Esophagus (tissue), 2 donors: ENCODE results near the gene PFN4. TPM values are rescaled to one million over a fixed set of nuclear protein-coding genes. Genes with fewer than 3 reads are reported as not detected.
"Not testable (repeated sequence)": the region's sequence is repeated elsewhere in the genome, so short reads cannot be mapped to it uniquely, and the experiment has no call there.

Source experiments
- H3K27ac ChIP-seq, 2 donors: one replicate each; pipeline ENCODE4 v1.5.1; 2013; ENCODE audit warnings: low read depth in 2 of 2, mild to moderate bottlenecking in 2 of 2, inconsistent platforms in 1 of 2, low read length in 1 of 2, moderate library complexity in 1 of 2
- H3K27me3 ChIP-seq, 2 donors: one replicate each; pipeline ENCODE4 v1.6.1; 2013; ENCODE audit warnings: low read length in 2 of 2, control low read depth in 1 of 2, mild to moderate bottlenecking in 1 of 2; ENCODE audit not compliant: insufficient read depth in 2 of 2, control insufficient read depth in 1 of 2
- H3K36me3 ChIP-seq, 2 donors: one replicate each; pipeline ENCODE4 v1.6.1; 2013; ENCODE audit warnings: low read length in 1 of 2; ENCODE audit not compliant: control insufficient read depth in 2 of 2, insufficient read depth in 2 of 2
- H3K4me1 ChIP-seq, 2 donors: one replicate each; pipeline ENCODE4 v1.6.1; 2013; ENCODE audit warnings: low read length in 1 of 2; ENCODE audit not compliant: control insufficient read depth in 2 of 2, insufficient read depth in 2 of 2
- H3K4me3 ChIP-seq, 2 donors: one replicate each; pipeline ENCODE4 v1.5.1; 2013; ENCODE audit warnings: low read length in 2 of 2, mild to moderate bottlenecking in 2 of 2, low read depth in 1 of 2, moderate library complexity in 1 of 2
- H3K9me3 ChIP-seq, 2 donors: one replicate each; pipeline ENCODE4 v1.6.1; 2013; ENCODE audit warnings: mild to moderate bottlenecking in 2 of 2, low read depth in 1 of 2, low read length in 1 of 2, moderate library complexity in 1 of 2; ENCODE audit not compliant: control insufficient read depth in 2 of 2, insufficient read depth in 1 of 2
- WGBS, 2 donors: extraction: QIAGEN DNeasy Blood & Tissue Kit; methylation state at CpG; one replicate each; pipeline ENCODE4 v1.1.7; 2013; 5-methylcytosine and 5-hydroxymethylcytosine counted together
- polyA plus RNA-seq, 2 donors: library from polyadenylated mRNA; stranded (reverse); fragments of 200-250 nt; gene quantifications; one replicate each; pipeline ENCODE4 v1.2.3, GENCODE V29; 2013
- donor health status: healthy with polysubstance abuse.
- donor health status: Bipolar disorder and iron deficiency.

The PFN4 gene
- polyA plus RNA-seq, 2 donors, result 0.39 to 0.55 TPM

- Histone ChIP-seq H3K4me1 (no peaks in the 10 kb centered on the region), H3K27me3 (no peaks in the 10 kb centered on the region), H3K4me3 (no peak overlapping the region), H3K36me3 (no peaks in the 10 kb centered on the region), H3K9me3 (no peaks in the 10 kb centered on the region), H3K27ac (no peak overlapping the region)
- WGBS, 2 donors, result 87 to 89% methylated on average over 4 of the region's 4 CpGs
These were observed 30.3 kb upstream of the PFN4 start for GRCh38 chr2:24153478-24153877.

- 95% methylated on average over 5 of the region's 5 CpGs for WGBS, 2 donors
- no peaks in the 10 kb centered on the region for H3K27me3 ChIP-seq
- no peaks in the 10 kb centered on the region for H3K4me1 ChIP-seq
- H3K4me3 ChIP-seq, result no peak overlapping the region
- peaks cover 2 to 3% of the 10 kb centered on the region in 2 donors for H3K9me3 ChIP-seq
- H3K27ac ChIP-seq, result no peak overlapping the region
- H3K36me3 ChIP-seq, result no peaks in the 10 kb centered on the region
These were observed 29.5 kb upstream of the PFN4 start for GRCh38 chr2:24152413-24153197.

GRCh38 chr2:24147364-24147763 is 24.2 kb upstream of the PFN4 start:
- no peaks in the 10 kb centered on the region for H3K4me1 ChIP-seq
- no peak overlapping the region for H3K4me3 ChIP-seq
- H3K36me3 ChIP-seq, result peaks cover 0 to 5% of the 10 kb centered on the region in 2 donors
- no peaks in the 10 kb centered on the region for H3K27me3 ChIP-seq
- H3K27ac ChIP-seq, result no peak overlapping the region
- peaks cover 2 to 5% of the 10 kb centered on the region in 2 donors for H3K9me3 ChIP-seq

DNA sequence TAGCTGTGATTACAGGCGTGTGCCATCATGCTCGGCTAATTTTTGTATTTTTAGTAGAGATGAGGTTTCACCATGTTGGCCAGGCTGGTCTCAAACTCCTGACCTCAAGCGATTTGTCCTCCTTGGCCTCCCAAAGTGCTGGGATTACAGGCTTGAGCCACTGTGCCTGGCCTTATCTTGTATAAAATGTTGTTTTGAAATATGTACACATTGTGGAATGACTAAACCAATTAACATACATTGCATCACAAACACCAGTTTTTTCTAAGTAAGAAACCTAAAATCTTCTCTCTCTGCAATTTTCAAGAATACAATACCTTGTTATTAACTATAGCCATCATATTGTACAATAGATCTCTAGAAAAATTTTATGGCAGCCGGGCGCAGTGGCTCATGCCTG is 17.2 kb upstream of the PFN4 start:
- H3K4me1 ChIP-seq, H3K9me3 ChIP-seq, H3K36me3 ChIP-seq, H3K27me3 ChIP-seq, H3K4me3 ChIP-seq, H3K27ac ChIP-seq: not testable (repeated sequence)
- 93 to 95% methylated on average over 5 of the region's 5 CpGs for WGBS, 2 donors

DNA sequence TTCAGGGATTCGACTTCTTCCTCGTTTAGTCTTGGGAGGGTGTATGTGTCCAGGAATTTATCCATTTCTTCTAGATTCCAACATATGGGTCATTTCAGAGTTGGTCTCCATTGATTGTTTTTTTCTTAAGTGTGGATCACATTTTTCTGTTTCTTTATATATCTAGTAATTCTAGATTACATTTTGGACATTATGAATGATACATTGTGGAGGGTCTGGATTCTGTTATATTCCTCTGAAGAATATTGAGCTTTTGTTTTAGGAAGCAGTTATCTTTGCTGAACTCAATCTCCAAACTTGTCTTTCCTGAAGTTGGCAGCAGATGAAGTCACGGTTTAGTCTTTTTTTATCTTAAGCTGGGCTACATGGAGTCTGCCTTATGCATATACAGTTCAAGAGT is 9.4 kb upstream of the PFN4 start:
- WGBS, 2 donors, result 89 to 95% methylated on average over 3 of the region's 3 CpGs
- Histone ChIP-seq H3K4me1 (no peaks in the 10 kb centered on the region), H3K9me3 (no peaks in the 10 kb centered on the region), H3K27ac (no peak overlapping the region), H3K36me3 (no peaks in the 10 kb centered on the region), H3K4me3 (no peak overlapping the region), H3K27me3 (no peaks in the 10 kb centered on the region)

GRCh38 chr2:24125956-24126355 is 2.8 kb upstream of the PFN4 start:
- Histone ChIP-seq H3K4me3 (no peak overlapping the region), H3K36me3 (no peaks in the 10 kb centered on the region), H3K27me3 (no peaks in the 10 kb centered on the region), H3K4me1 (peaks cover 0 to 3% of the 10 kb centered on the region in 2 donors), H3K9me3 (no peaks in the 10 kb centered on the region), H3K27ac (no peak overlapping the region)
- whole genome bisulfite sequencing, 2 donors, result 23 to 38% methylated on average over 1 of the region's 1 CpG

GRCh38 chr2:24123922-24124580 is 917 bp upstream of the PFN4 start:
- Histone ChIP-seq H3K27me3 (no peaks in the 10 kb centered on the region), H3K36me3 (no peaks in the 10 kb centered on the region), H3K9me3 (no peaks in the 10 kb centered on the region), H3K4me3 (peak overlapping the region; percentile 74 to 88), H3K27ac (peak overlapping the region; percentile 85 to 95), H3K4me1 (peaks cover 0 to 3% of the 10 kb centered on the region in 2 donors)
- WGBS, 2 donors, result 10 to 13% methylated on average over 9 of the region's 9 CpGs

- Histone ChIP-seq H3K27me3 (no peaks in the 10 kb centered on the region), H3K27ac (peak overlapping the region; percentile 80 to 95), H3K9me3 (no peaks in the 10 kb centered on the region), H3K4me1 (peaks cover 0 to 3% of the 10 kb centered on the region in 2 donors), H3K4me3 (peak overlapping the region; percentile 74 to 88), H3K36me3 (no peaks in the 10 kb centered on the region)
- 8% methylated on average over 15 of the region's 15 CpGs for WGBS, 2 donors
These were observed 554 bp downstream of the PFN4 start for GRCh38 chr2:24122366-24123194.

GRCh38 chr2:24121469-24121868 is 1.7 kb downstream of the PFN4 start:
- WGBS, 2 donors, result 69 to 76% methylated on average over 4 of the region's 4 CpGs
- Histone ChIP-seq H3K9me3 (no peaks in the 10 kb centered on the region), H3K4me1 (peaks cover 0 to 3% of the 10 kb centered on the region in 2 donors), H3K27me3 (no peaks in the 10 kb centered on the region), H3K4me3 (no peak overlapping the region), H3K36me3 (no peaks in the 10 kb centered on the region), H3K27ac (no peak overlapping the region)
